Loucy (cell line): ENCODE results near the gene MAP3K7CL.

Experiments
- CTCF ChIP-seq: fragments of 200-600 bp; sonication (generic); conservative IDR thresholded peaks from 2 replicates; pipeline ENCODE4 v1.5.1; 2014; ENCODE audit warnings: mild to moderate bottlenecking, antibody characterized with exemption, low read length
- EZH2phosphoT487 ChIP-seq: fragments of 200-600 bp; IDR thresholded peaks from 2 replicates; pipeline ENCODE4 v1.6.1; 2018; ENCODE audit warnings: antibody characterized with exemption, mild to moderate bottlenecking, moderate library complexity, borderline replicate concordance

GRCh38 chr21:29194342-29194741 is 63.9 kb downstream of the MAP3K7CL start:
- no peak for TF ChIP-seq CTCF
- TF ChIP-seq EZH2phosphoT487, result no peak
